ENCODE measurements around the gene COBL. TPM values are rescaled to one million over a fixed set of nuclear protein-coding genes. Genes with fewer than 3 reads are reported as not detected.
A peak's percentile ranks its signal among the peaks of the same experiment; 100 is the strongest.

The COBL gene
- total RNA-seq, 2 donors from 2014 or later, result not detected

GRCh38 chr7:51315393-51316261 is 982 bp downstream of the COBL start:
- no peaks in the 10 kb centered on the region for H3K9me3 Mint-ChIP-seq
- no peaks in the 10 kb centered on the region for H3K36me3 Mint-ChIP-seq (ENCODE audit: low read depth)
- H3K4me1 Mint-ChIP-seq, result no peaks in the 10 kb centered on the region
- H3K4me3 Mint-ChIP-seq, result no peak overlapping the region
- H3K27me3 Mint-ChIP-seq, result peaks cover 42% of the 10 kb centered on the region
- peak; percentile 7 for ATAC-seq (replicated peaks)
- no peak overlapping the region for H3K27ac Mint-ChIP-seq

DNA sequence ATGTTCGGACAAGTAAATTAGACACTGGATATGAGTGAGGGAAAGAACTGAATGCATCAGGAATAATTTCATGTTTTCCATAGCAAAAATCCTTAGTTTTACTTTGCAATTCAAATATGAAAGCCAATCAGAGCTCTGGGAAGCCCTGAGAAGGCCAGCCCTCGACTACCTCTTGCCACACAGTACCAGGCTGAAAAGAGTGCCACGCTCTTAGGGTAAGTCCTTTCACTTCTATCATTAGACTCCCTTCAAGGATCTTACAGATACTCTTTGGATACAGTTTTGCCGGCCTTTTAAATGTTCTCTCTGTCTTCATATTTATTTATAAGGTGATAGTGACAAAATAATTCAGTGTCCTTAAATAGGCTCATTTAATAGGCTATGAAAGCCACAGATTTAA is 1.9 kb downstream of the COBL start:
- Mint-ChIP-seq H3K4me1 (no peaks in the 10 kb centered on the region), H3K27me3 (peaks cover 42% of the 10 kb centered on the region), H3K4me3 (no peak overlapping the region), H3K36me3 (ENCODE audit: low read depth) (no peaks in the 10 kb centered on the region), H3K27ac (no peak overlapping the region), H3K9me3 (no peaks in the 10 kb centered on the region)
- ATAC-seq (replicated peaks), result no peak

- no peaks in the 10 kb centered on the region for H3K4me1 Mint-ChIP-seq
- no peak overlapping the region for H3K4me3 Mint-ChIP-seq
- no peaks in the 10 kb centered on the region for H3K9me3 Mint-ChIP-seq
- H3K27ac Mint-ChIP-seq, result no peak overlapping the region
- no peak for ATAC-seq (replicated peaks)
- peaks cover 42% of the 10 kb centered on the region for H3K27me3 Mint-ChIP-seq
- no peaks in the 10 kb centered on the region for H3K36me3 Mint-ChIP-seq (ENCODE audit: low read depth)
Observed at GRCh38 chr7:51313738-51314425, 2.7 kb downstream of the COBL start.

DNA sequence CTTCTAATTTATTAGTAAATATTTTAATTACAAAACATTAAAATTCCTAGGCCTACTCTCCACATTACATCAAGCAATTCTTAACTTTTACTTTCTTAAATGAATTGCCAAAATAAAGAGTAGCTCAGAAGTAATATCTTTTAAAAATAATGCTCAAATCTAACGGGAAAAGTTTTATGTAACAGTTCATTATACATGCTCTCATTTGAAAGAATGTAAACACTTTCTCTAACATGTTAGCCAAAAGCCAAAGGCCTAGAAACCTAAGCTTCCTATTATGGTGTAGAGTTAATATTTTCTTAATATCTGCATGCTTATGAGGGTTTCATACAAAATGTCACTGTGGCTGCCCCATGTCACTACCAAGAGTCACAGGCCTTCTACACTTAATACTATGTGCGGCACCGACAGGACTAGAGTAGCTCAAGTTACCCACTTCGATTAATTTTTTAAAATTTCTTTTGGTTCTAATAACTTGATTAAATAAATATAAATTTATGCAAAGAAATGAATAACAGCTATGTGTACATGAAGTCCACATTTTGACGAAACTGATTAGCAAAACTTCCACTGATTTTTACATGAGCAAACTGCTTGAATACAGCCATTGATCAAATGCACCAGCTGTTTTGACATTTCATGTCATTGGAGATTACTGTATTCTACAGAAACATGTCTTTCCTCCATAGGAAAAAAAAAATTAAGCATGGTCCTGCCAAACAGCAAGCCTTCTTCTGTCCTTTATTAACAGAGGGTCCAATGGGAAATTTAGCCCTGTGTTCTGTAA is 3.5 kb downstream of the COBL start:
- H3K4me3 Mint-ChIP-seq, result no peak overlapping the region
- H3K27ac Mint-ChIP-seq, result no peak overlapping the region
- H3K36me3 Mint-ChIP-seq (ENCODE audit: low read depth), result no peaks in the 10 kb centered on the region
- peaks cover 36% of the 10 kb centered on the region for H3K27me3 Mint-ChIP-seq
- H3K4me1 Mint-ChIP-seq, result no peaks in the 10 kb centered on the region
- H3K9me3 Mint-ChIP-seq, result no peaks in the 10 kb centered on the region
- no peak for ATAC-seq (replicated peaks)

- no peak overlapping the region for H3K27ac Mint-ChIP-seq
- no peak overlapping the region for H3K4me3 Mint-ChIP-seq
- no peaks in the 10 kb centered on the region for H3K4me1 Mint-ChIP-seq
- H3K9me3 Mint-ChIP-seq, result no peaks in the 10 kb centered on the region
- H3K27me3 Mint-ChIP-seq, result peaks cover 25% of the 10 kb centered on the region
- ATAC-seq (replicated peaks), result no peak
- H3K36me3 Mint-ChIP-seq (ENCODE audit: low read depth), result no peaks in the 10 kb centered on the region
Observed at GRCh38 chr7:51311166-51311565, 5.4 kb downstream of the COBL start.

DNA sequence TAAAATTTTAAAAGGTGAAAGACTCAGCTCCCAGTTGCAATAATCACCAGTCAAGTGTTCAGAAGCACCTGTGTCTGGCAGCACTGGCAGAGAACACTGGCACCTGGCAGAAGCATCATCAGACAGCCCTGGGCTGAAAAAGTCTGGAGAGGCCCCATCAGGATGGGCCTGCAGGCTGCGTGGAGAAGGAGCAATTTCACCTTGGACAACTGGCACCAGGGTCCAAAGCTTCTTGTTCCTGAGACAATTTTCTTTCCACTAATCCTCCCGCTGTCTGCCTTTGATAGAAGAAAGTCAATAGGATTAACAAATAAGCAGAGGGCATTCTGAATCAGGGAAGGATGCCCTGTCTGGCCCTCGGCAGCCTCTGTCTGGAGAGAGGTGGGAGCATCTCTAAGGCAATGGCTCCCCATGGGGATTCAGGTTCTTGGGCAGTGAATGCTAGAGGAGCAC is 6.5 kb downstream of the COBL start:
- H3K9me3 Mint-ChIP-seq, result no peaks in the 10 kb centered on the region
- no peak overlapping the region for H3K27ac Mint-ChIP-seq

DNA sequence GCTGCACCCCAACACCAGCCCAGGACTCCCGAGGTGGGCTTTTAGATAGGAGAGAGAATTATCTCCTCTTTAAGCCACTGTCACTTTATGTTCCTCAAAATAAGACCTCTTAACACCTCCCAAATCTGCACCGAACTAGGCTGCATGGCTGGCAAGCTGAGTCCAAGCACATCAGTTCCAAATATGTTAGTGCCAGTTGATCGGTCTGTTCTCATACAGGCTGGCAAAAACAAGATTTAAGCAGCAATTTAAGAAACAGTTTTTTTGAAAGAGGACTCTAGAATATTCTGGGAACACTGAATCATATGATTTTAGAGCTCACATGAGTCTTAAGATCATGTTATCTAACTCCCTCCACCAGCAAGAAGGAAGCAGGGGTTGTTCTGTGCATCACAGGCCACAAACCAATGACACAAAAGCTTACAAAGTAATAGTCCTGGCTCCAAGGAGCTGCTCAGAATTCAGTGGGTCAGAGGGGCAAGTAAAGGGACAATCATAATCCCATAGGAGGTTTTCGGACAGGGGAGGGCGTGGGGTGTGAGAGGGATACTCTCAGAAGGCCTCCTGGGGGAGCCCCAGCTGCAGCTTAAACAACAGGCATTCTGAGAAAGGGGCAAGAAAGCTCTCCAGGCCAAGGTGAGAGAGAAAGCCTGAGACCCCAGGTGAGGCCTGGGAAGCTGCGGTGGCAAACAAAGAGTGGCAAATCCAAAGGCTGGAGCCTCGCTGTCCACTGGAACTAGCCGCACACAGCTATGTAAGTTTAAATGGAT is 7.1 kb downstream of the COBL start:
- H3K27ac Mint-ChIP-seq, result no peak overlapping the region
- H3K27me3 Mint-ChIP-seq, result peaks cover 14% of the 10 kb centered on the region
- H3K4me1 Mint-ChIP-seq, result no peaks in the 10 kb centered on the region
- H3K4me3 Mint-ChIP-seq, result no peak overlapping the region
- ATAC-seq (replicated peaks), result no peak
- H3K9me3 Mint-ChIP-seq, result no peaks in the 10 kb centered on the region
- H3K36me3 Mint-ChIP-seq (ENCODE audit: low read depth), result no peaks in the 10 kb centered on the region

More for the DNA sequence above, 6.5 kb downstream of the COBL start:
- Mint-ChIP-seq H3K4me3 (no peak overlapping the region), H3K4me1 (no peaks in the 10 kb centered on the region), H3K36me3 (ENCODE audit: low read depth) (no peaks in the 10 kb centered on the region), H3K27me3 (peaks cover 20% of the 10 kb centered on the region)
- no peak for ATAC-seq (replicated peaks)

DNA sequence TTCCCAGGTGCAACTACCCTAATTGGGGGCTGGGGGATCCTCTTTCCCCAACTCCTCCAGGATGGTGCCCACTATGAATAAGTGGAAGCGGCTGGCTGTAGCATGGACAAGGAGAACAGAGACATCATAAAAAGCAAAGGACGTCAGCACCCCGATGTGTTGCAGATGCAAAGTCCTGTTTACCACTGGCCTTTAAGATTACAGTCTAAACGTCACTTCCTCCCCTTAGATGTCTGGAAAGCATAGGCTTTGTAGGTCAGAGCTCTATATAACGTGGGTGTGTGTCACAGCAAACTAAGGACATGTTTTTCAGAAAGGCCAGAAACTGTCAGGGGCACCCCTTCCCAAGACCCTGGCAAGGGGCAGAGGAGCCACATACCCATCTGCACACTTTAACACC is 7.9 kb downstream of the COBL start:
- no peak for ATAC-seq (replicated peaks)
- H3K27me3 Mint-ChIP-seq, result peaks cover 5% of the 10 kb centered on the region
- no peaks in the 10 kb centered on the region for H3K36me3 Mint-ChIP-seq (ENCODE audit: low read depth)
- no peaks in the 10 kb centered on the region for H3K4me1 Mint-ChIP-seq
- H3K27ac Mint-ChIP-seq, result no peak overlapping the region
- no peak overlapping the region for H3K4me3 Mint-ChIP-seq
- no peaks in the 10 kb centered on the region for H3K9me3 Mint-ChIP-seq

DNA sequence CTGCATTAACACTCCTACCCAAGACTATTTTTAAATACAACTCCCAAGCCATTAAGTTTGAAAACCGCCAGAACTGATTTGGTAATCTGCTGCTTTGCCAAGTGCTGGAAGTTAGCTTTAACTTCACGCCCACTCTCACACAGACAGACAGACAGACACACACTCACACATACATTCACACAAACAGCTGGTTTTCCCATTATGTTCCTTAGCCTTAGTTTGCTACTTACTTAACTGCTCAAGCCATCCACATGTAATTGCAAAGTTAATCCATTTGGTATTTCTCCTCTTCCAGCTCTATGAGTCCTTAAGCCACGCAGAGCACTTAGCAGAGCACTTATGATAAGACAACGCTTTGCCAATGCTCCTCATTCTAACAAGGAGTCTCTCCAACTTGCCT is 8.3 kb downstream of the COBL start:
- Mint-ChIP-seq H3K27ac (no peak overlapping the region), H3K4me1 (no peaks in the 10 kb centered on the region), H3K27me3 (peaks cover 4% of the 10 kb centered on the region), H3K4me3 (no peak overlapping the region), H3K36me3 (ENCODE audit: low read depth) (no peaks in the 10 kb centered on the region), H3K9me3 (no peaks in the 10 kb centered on the region)
- no peak for ATAC-seq (replicated peaks)

- ATAC-seq (replicated peaks), result no peak
- no peaks in the 10 kb centered on the region for H3K36me3 Mint-ChIP-seq (ENCODE audit: low read depth)
- H3K4me3 Mint-ChIP-seq, result no peak overlapping the region
- no peaks in the 10 kb centered on the region for H3K4me1 Mint-ChIP-seq
- no peak overlapping the region for H3K27ac Mint-ChIP-seq
- H3K27me3 Mint-ChIP-seq, result peaks cover 4% of the 10 kb centered on the region
- H3K9me3 Mint-ChIP-seq, result no peaks in the 10 kb centered on the region
Observed at GRCh38 chr7:51307651-51308210, 8.9 kb downstream of the COBL start.

DNA sequence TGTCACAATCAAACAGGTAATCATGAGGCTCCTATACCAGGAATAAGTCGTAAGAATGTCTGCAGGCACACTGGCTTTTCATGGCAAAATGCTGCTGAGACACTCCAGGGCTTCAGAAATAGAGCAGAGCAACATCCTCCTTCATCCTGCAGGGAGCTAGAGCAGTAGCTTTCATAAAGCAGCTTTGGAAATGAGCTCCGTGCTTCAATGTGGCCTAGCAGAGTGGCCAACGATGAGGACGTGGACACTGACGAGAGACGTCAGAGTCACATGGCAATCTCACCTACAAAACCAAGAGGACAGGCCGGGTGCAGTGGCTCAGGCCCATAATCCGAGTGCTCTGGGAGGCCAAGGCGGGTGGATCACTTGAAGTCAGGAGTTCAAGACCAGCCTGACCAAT is 9.8 kb downstream of the COBL start:
- no peaks in the 10 kb centered on the region for H3K27me3 Mint-ChIP-seq
- no peaks in the 10 kb centered on the region for H3K9me3 Mint-ChIP-seq
- no peak for ATAC-seq (replicated peaks)
- H3K27ac Mint-ChIP-seq, result no peak overlapping the region
- H3K4me3 Mint-ChIP-seq, result no peak overlapping the region
- H3K36me3 Mint-ChIP-seq (ENCODE audit: low read depth), result no peaks in the 10 kb centered on the region
- H3K4me1 Mint-ChIP-seq, result no peaks in the 10 kb centered on the region

DNA sequence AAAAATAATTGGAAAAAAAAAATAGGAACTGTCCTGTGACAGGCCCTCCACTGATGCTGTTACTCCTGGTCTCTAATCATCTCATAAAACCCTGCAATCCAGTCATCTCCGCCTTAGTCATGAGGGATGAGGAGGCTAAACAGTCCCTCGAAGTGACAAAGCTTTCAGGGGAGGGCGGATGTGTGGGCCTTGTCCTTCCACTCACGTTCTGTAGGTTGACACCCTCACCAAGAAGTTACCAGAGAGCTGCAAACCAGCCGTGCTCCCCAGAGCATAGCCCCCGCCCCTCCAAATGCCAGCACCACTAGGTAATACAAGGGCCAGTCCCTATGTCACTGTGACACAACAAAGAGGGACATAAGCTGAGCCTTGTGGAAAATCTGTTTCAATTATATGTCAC is 11.9 kb downstream of the COBL start:
- H3K9me3 Mint-ChIP-seq, result no peaks in the 10 kb centered on the region
- H3K27ac Mint-ChIP-seq, result no peak overlapping the region
- H3K4me1 Mint-ChIP-seq, result no peaks in the 10 kb centered on the region
- no peaks in the 10 kb centered on the region for H3K27me3 Mint-ChIP-seq
- no peaks in the 10 kb centered on the region for H3K36me3 Mint-ChIP-seq (ENCODE audit: low read depth)
- no peak overlapping the region for H3K4me3 Mint-ChIP-seq
- ATAC-seq (replicated peaks), result no peak

DNA sequence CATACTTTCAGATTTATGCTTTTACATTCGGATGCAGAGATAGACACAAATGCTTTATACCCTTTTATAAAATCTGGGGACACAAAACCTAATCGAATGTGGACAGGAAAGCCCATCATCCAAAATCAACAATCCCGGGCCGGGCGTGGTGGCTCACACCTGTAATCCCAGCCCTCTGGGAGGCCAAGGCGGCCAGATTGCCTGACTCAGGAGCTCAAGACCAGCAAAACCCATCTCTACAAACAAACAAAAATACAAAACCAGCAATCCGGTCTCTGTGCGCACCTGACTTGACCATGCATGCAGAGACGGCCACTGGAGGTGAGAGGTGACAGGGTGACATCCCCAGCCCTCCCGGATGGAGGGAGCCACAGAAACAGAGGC is 13.5 kb downstream of the COBL start:
- ATAC-seq (replicated peaks), result no peak
- H3K4me3 Mint-ChIP-seq, result no peak overlapping the region
- no peaks in the 10 kb centered on the region for H3K4me1 Mint-ChIP-seq
- no peaks in the 10 kb centered on the region for H3K36me3 Mint-ChIP-seq (ENCODE audit: low read depth)
- no peak overlapping the region for H3K27ac Mint-ChIP-seq
- H3K9me3 Mint-ChIP-seq, result no peaks in the 10 kb centered on the region
- H3K27me3 Mint-ChIP-seq, result no peaks in the 10 kb centered on the region

GRCh38 chr7:51301806-51302205 is 14.8 kb downstream of the COBL start:
- H3K36me3 Mint-ChIP-seq (ENCODE audit: low read depth), result no peaks in the 10 kb centered on the region
- no peak for ATAC-seq (replicated peaks)
- H3K9me3 Mint-ChIP-seq, result no peaks in the 10 kb centered on the region
- H3K27me3 Mint-ChIP-seq, result no peaks in the 10 kb centered on the region
- no peaks in the 10 kb centered on the region for H3K4me1 Mint-ChIP-seq
- no peak overlapping the region for H3K27ac Mint-ChIP-seq
- no peak overlapping the region for H3K4me3 Mint-ChIP-seq
